ENCODE data around the gene PHACTR3. TPM values are rescaled to one million over a fixed set of nuclear protein-coding genes. Genes with fewer than 3 reads are reported as not detected.

The PHACTR3 gene
- total and polyA plus RNA-seq, 2 donors (not counting 3 experiments of a cell fraction or from before 2014, with no cell fraction given), result not detected

DNA sequence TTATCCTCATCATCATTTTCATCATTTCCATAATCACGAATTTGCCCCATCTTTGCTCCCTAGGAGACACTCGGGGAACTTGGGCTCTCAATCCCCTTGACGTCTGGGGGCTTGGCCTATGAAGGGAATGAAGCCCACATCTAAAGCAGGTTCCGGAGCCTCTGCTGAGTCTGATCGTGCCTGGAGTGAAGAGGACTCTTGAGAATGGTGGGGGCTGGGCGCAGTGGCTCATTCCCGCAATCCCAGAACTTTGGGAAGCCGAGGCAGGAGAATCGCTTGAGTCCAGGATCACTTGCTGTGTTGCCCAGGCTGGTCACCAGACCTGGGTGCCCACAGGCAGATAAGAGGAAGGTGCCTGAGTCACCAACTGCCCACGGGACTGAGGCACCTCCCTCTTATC, 214.6 kb downstream of the PHACTR3 start:
- no TSS peak for BruUV-seq (replicated peaks)
- no peak overlapping the region for H3K27ac ChIP-seq (ENCODE audit: insufficient read depth, low read depth, low read length)
- CTCF ChIA-PET, result no interaction called here

More for the DNA sequence above, 214.6 kb downstream of the PHACTR3 start:
- dilution Hi-C loops (cut with MboI; ENCODE audit: extremely low pct_ligation_motif_present, low sequenced_read_pairs), result no loop called here
- H3K79me2 ChIP-seq (ENCODE audit: control insufficient read depth, insufficient read depth, low read length), result no peaks in the 10 kb centered on the region
- intact Hi-C loops (cut with micrococcal nuclease), result no loop called here
- no peak overlapping the region for H3K4me2 ChIP-seq (ENCODE audit: insufficient read depth, low read length)
- no peaks in the 10 kb centered on the region for H3K9me1 ChIP-seq (replicated peaks; ENCODE audit: control insufficient read depth, extremely low read depth, insufficient read depth, low read length)
- TF ChIP-seq MYC (IDR thresholded peaks at IDR 0.05; ENCODE audit: low read depth, low read length), result no peak
- TF ChIP-seq EZH2 (IDR thresholded peaks at IDR 0.05; ENCODE audit: borderline replicate concordance, low read depth, low read length, severe bottlenecking), result no peak
- TF ChIP-seq CTCF (IDR thresholded peaks at IDR 0.05; ENCODE audit: extremely low read depth in 1 of 2, insufficient read depth in 1 of 2, low read depth in 1 of 2, low read length in 2 of 2), result no peak
- no peak for TF ChIP-seq POLR2A (IDR thresholded peaks at IDR 0.05; ENCODE audit: low read depth, low read length)
- no peak for TF ChIP-seq POLR2AphosphoS5 (IDR thresholded peaks at IDR 0.05; ENCODE audit: insufficient read depth, low read depth, low read length)
- TF ChIP-seq, protein P1, sequence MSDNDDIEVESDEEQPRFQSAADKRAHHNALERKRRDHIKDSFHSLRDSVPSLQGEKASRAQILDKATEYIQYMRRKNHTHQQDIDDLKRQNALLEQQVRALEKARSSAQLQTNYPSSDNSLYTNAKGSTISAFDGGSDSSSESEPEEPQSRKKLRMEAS (IDR thresholded peaks at IDR 0.05; ENCODE audit: insufficient read depth, insufficient read length), result no peak
- TF ChIP-seq GATA2 (IDR thresholded peaks at IDR 0.05; ENCODE audit: insufficient read depth, insufficient read length, low read depth, low read length), result no peak
- no peak for TF ChIP-seq JUN (IDR thresholded peaks at IDR 0.05; ENCODE audit: borderline replicate concordance, insufficient read depth, insufficient read length, low read depth)
- TF ChIP-seq FOS (IDR thresholded peaks at IDR 0.05; ENCODE audit: borderline replicate concordance, insufficient read depth, low read length), result no peak
- H3K4me3 ChIP-seq (replicated peaks in 1 of 3; ENCODE audit: insufficient read depth in 1 of 3, low read depth in 1 of 3, low read length in 3 of 3), result no peak overlapping the region
- H3K4me1 ChIP-seq (ENCODE audit: control insufficient read depth, extremely low read depth, insufficient read depth, low read length), result no peaks in the 10 kb centered on the region
- H3K9me3 ChIP-seq (replicated peaks; ENCODE audit: control insufficient read depth, insufficient read depth, low read length), result no peaks in the 10 kb centered on the region
- FAIRE-seq (no peak), DNase-seq (ENCODE audit: low read depth, low spot score) (no peak)
- POLR2A ChIA-PET, result no interaction called here
- H4K20me1 ChIP-seq (replicated peaks; ENCODE audit: control insufficient read depth, extremely low read depth, insufficient read depth, low read length), result no peaks in the 10 kb centered on the region
- no peaks in the 10 kb centered on the region for H3K27me3 ChIP-seq (ENCODE audit: control insufficient read depth in 2 of 2, insufficient read depth in 2 of 2, low read length in 2 of 2)
- H2AFZ ChIP-seq (ENCODE audit: low read depth, low read length), result no peak overlapping the region
- H3K36me3 ChIP-seq (ENCODE audit: control insufficient read depth in 2 of 2, extremely low read depth in 1 of 2, insufficient read depth in 2 of 2, low read length in 2 of 2), result no peaks in the 10 kb centered on the region
- no peak overlapping the region for H3K9ac ChIP-seq (replicated peaks; ENCODE audit: extremely low read depth, insufficient read depth, low read length)
